Smooth muscle cell (in vitro differentiated cells): ENCODE results near the gene PEX14. TPM values are rescaled to one million over a fixed set of nuclear protein-coding genes. Genes with fewer than 3 reads are reported as not detected.

Experiments used
- DNase-seq: peaks from one replicate; lab custom pipeline; 2025; ENCODE audit not compliant: unreplicated experiment; lab: John Stamatoyannopoulos, UW
- H2AFZ ChIP-seq: fragments of 200-600 bp; sonication (generic); 2 replicates; pipeline ENCODE4 v1.6.0; 2016; ENCODE audit warnings: antibody characterized with exemption, low read depth, mild to moderate bottlenecking
- H3F3A ChIP-seq: fragments of 200-600 bp; sonication (generic); 2 replicates; pipeline ENCODE4 v1.6.0; 2017; ENCODE audit warnings: antibody characterized with exemption, low read depth
- H3K27ac ChIP-seq: fragments of 200-600 bp; sonication (generic); 2 replicates; pipeline ENCODE4 v1.5.1; 2016; ENCODE audit warnings: low read depth, mild to moderate bottlenecking
- H3K27me3 ChIP-seq: fragments of 200-600 bp; sonication (generic); 2 replicates; pipeline ENCODE4 v1.6.1; 2016; ENCODE audit warnings: low read depth, mild to moderate bottlenecking
- H3K36me3 ChIP-seq: fragments of 200-600 bp; sonication (generic); 2 replicates; pipeline ENCODE4 v1.5.1; 2016; ENCODE audit warnings: low read depth
- H3K4me1 ChIP-seq: fragments of 200-600 bp; sonication (generic); 2 replicates; pipeline ENCODE4 v1.5.1; 2016; ENCODE audit warnings: low read depth
- H3K4me2 ChIP-seq: fragments of 200-600 bp; sonication (generic); 2 replicates; pipeline ENCODE4 v1.6.0; 2016; ENCODE audit warnings: mild to moderate bottlenecking
- H3K4me3 ChIP-seq: fragments of 200-600 bp; sonication (generic); 2 replicates; pipeline ENCODE4 v1.5.1; 2016; ENCODE audit warnings: mild to moderate bottlenecking
- H3K79me2 ChIP-seq: fragments of 200-600 bp; sonication (generic); 2 replicates; pipeline ENCODE4 v1.6.0; 2016; ENCODE audit warnings: low read depth, mild to moderate bottlenecking
- H3K9ac ChIP-seq: fragments of 200-600 bp; sonication (generic); 2 replicates; pipeline ENCODE4 v1.6.0; 2016; ENCODE audit warnings: low read depth
- H3K9me3 ChIP-seq: fragments of 200-600 bp; sonication (generic); replicated peaks from 2 replicates; pipeline ENCODE4 v1.5.1; 2016; ENCODE audit warnings: low read depth
- H4K20me1 ChIP-seq: fragments of 200-600 bp; sonication (generic); 2 replicates; pipeline ENCODE4 v1.6.0; 2016; ENCODE audit warnings: low read depth
- CTCF ChIP-seq: fragments of 200-600 bp; sonication (generic); IDR thresholded peaks from 2 replicates; pipeline ENCODE4 v1.5.1; 2017; ENCODE audit warnings: borderline replicate concordance, mild to moderate bottlenecking, antibody characterized with exemption; ENCODE audit not compliant: insufficient read depth, poor library complexity, severe bottlenecking
- WGBS: methylation state at CpG from one replicate; pipeline ENCODE4 v1.1.7; 2016; ENCODE audit warnings: low lambda C conversion rate; 5-methylcytosine and 5-hydroxymethylcytosine counted together
- polyA plus RNA-seq: library from polyadenylated mRNA; unstranded; fragments of >200 nt; fragmentation: Nextera tagmentation; extraction: Ambion mirVana; gene quantifications from 2 replicates; pipeline ENCODE4 v1.2.1, GENCODE V29; 2016
- total RNA-seq: library from RNA; depleted of rRNA; stranded (reverse); fragments of >200 nt; gene quantifications from 2 replicates; pipeline ENCODE4 v1.2.3, GENCODE V29; 2014

Gene PEX14
- total and polyA plus RNA-seq, 2 experiments from 2014 or later, result 14.2 to 15.2 TPM

DNA sequence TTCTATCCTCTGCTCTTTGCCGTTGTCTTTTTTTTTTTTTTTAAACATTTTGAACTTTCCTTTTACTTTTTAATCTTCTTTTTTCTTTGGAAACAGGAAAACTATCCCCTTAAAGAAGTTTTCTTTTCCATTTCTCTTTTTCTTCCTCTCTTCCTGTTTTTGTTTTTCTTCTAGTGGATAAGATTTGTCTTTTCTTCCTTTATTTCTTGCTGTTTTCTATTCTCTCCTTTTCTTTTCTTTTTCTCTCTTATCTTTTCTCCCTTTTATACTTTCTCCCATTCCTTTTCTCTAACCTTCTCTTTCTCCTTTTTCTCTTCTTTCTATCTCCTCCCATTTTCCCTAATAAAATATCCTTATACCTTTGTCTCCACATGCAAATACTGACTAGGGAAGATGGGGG lies 46.2 kb downstream of the PEX14 start:
- H3K79me2 ChIP-seq, result peaks cover 3% of the 10 kb centered on the region
- H2AFZ ChIP-seq, result no peak overlapping the region
- no peak overlapping the region for H3K27ac ChIP-seq
- H3K27me3 ChIP-seq, result no peaks in the 10 kb centered on the region
- WGBS, result 87% methylated on average over 1 of the region's 1 CpG
- no peak for DNase-seq
- H3K9me3 ChIP-seq, result no peaks in the 10 kb centered on the region
- H3K4me1 ChIP-seq, result no peaks in the 10 kb centered on the region
- no peak for TF ChIP-seq CTCF
- H3K4me3 ChIP-seq, result no peak overlapping the region
- peaks cover 86% of the 10 kb centered on the region for H4K20me1 ChIP-seq
- no peak overlapping the region for H3K4me2 ChIP-seq
- H3K36me3 ChIP-seq, result no peaks in the 10 kb centered on the region
- H3F3A ChIP-seq, result no peaks in the 10 kb centered on the region
- no peak overlapping the region for H3K9ac ChIP-seq

DNA sequence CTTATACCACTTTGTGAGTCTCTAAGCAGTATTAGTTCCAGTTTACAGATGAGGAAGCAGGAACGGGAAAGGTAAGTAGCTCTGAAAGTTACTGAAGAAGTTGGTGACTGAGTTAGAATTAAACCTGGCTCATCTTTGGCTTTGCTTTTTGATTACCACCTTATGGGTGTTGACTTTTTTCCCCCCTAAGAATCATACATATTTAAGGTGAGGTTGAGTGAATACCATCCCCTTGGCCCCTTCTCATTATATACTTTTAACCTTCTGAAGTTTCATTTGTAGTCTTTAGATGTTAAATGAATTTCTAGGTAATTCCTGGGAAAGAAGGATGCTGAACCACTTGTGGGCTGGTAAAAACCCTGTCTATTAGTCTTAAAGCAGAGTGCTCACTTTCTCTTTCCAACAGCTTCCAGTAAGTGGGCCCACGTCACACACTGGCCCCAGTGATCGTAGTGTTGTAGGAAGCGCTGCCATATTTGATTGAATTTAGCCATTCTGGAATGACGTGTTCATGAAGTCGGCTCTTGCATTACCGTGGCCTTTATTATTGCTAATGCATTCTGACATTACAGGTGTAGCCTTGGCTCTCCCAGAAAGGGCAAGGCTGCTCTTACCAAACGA lies 46.9 kb downstream of the PEX14 start:
- Histone ChIP-seq H3K27me3 (no peaks in the 10 kb centered on the region), H2AFZ (no peak overlapping the region), H4K20me1 (peaks cover 79% of the 10 kb centered on the region), H3K4me2 (no peak overlapping the region), H3F3A (no peaks in the 10 kb centered on the region), H3K4me1 (no peaks in the 10 kb centered on the region), H3K4me3 (no peak overlapping the region), H3K9me3 (no peaks in the 10 kb centered on the region), H3K79me2 (peaks cover 3% of the 10 kb centered on the region), H3K9ac (no peak overlapping the region), H3K36me3 (no peaks in the 10 kb centered on the region), H3K27ac (no peak overlapping the region)
- no peak for TF ChIP-seq CTCF
- no peak for DNase-seq
- 96% methylated on average over 8 of the region's 8 CpGs for WGBS

DNA sequence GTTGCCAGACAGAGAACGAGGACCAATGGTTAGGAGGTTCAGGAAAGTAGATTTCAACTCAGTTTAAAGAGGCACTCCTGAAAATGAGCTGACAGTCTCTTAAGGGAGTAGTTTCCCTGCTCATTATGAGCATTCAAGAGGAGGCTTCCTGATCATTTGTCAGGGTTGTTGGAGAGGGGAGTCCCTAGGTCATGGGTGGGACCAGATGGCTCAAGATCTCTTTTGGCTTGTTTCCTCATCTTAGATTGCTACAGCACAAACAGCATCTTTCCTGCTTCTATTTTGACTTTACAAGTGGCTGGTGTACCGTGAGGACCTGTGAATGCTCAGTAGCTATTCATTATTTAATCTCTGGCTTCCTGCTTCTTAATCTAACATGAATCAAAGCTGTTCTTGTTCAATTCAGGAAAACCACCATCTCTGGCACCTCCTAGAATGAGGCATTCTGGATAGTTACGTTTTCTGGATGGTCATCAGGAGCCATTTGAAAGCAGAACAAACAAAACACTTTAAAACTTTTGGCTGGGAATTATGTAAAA lies 47.6 kb downstream of the PEX14 start:
- no peaks in the 10 kb centered on the region for H3K36me3 ChIP-seq
- H3K9ac ChIP-seq, result no peak overlapping the region
- peaks cover 71% of the 10 kb centered on the region for H4K20me1 ChIP-seq
- H3K9me3 ChIP-seq, result no peaks in the 10 kb centered on the region
- H3K4me2 ChIP-seq, result no peak overlapping the region
- no peak overlapping the region for H3K27ac ChIP-seq
- peaks cover 3% of the 10 kb centered on the region for H3K79me2 ChIP-seq
- H3K4me3 ChIP-seq, result no peak overlapping the region
- no peaks in the 10 kb centered on the region for H3K4me1 ChIP-seq
- H3F3A ChIP-seq, result no peaks in the 10 kb centered on the region
- H3K27me3 ChIP-seq, result no peaks in the 10 kb centered on the region
- TF ChIP-seq CTCF, result no peak
- 77% methylated on average over 3 of the region's 3 CpGs for WGBS
- H2AFZ ChIP-seq, result no peak overlapping the region
- DNase-seq, result no peak

- H4K20me1 ChIP-seq, result peaks cover 69% of the 10 kb centered on the region
- no peak overlapping the region for H3K4me3 ChIP-seq
- H3K9me3 ChIP-seq, result no peaks in the 10 kb centered on the region
- H3K79me2 ChIP-seq, result peaks cover 2% of the 10 kb centered on the region
- peaks cover 16% of the 10 kb centered on the region for H3K4me1 ChIP-seq
- H3F3A ChIP-seq, result peaks cover 6% of the 10 kb centered on the region
- TF ChIP-seq CTCF, result no peak
- H2AFZ ChIP-seq, result no peak overlapping the region
- 94% methylated on average over 5 of the region's 5 CpGs for WGBS
- no peaks in the 10 kb centered on the region for H3K36me3 ChIP-seq
- no peaks in the 10 kb centered on the region for H3K27me3 ChIP-seq
- no peak overlapping the region for H3K4me2 ChIP-seq
- H3K9ac ChIP-seq, result no peak overlapping the region
- no peak for DNase-seq
- no peak overlapping the region for H3K27ac ChIP-seq
These were observed 50.5 kb downstream of the PEX14 start for GRCh38 chr1:10525208-10525607.
